HG03521 (cell line): ENCODE measurements around the gene CERS5.
A peak's percentile ranks its signal among the peaks of the same experiment; 100 is the strongest.

ENCODE experiments used
- ATAC-seq: cut with Tn5 transposase; IDR thresholded peaks from one replicate; pipeline ENCODE4 v1.9.1; 2021; ENCODE audit warnings: mild to moderate bottlenecking, moderate library complexity; ENCODE audit not compliant: unreplicated experiment

CERS5 gene, protein sequence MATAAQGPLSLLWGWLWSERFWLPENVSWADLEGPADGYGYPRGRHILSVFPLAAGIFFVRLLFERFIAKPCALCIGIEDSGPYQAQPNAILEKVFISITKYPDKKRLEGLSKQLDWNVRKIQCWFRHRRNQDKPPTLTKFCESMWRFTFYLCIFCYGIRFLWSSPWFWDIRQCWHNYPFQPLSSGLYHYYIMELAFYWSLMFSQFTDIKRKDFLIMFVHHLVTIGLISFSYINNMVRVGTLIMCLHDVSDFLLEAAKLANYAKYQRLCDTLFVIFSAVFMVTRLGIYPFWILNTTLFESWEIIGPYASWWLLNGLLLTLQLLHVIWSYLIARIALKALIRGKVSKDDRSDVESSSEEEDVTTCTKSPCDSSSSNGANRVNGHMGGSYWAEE

GRCh38 chr12:50167049-50167828, at the start of gene CERS5:
TSS of gene CERS5 (minus strand) at chr12:50167369. CDS start at chr12:50167297, 72 bp downstream.
- peak; percentile 99 for ATAC-seq

- ATAC-seq: no peak
Observed at GRCh38 chr12:50215033-50215432, 47.9 kb upstream of the CERS5 start.

DNA sequence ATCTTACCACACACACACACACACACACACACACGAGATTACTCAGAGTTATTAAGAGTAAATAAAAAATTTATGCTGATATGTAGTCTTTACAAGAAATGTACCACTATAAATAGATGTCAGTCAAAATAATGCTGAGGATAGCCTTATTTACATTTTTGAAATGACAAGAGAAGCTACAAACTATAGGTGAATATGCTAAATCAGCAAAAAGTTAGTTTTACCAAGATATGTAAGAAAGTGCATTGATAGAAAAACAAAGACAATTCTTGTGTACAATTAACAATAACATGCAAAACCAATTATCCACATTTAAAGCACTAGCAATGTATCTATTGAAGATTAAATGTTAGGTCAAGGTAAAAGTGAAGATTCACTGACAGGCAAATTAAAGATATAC, 46.8 kb upstream of the CERS5 start:
- ATAC-seq: no peak

GRCh38 chr12:50213439-50213838, 46.3 kb upstream of the CERS5 start:
- no peak for ATAC-seq

DNA sequence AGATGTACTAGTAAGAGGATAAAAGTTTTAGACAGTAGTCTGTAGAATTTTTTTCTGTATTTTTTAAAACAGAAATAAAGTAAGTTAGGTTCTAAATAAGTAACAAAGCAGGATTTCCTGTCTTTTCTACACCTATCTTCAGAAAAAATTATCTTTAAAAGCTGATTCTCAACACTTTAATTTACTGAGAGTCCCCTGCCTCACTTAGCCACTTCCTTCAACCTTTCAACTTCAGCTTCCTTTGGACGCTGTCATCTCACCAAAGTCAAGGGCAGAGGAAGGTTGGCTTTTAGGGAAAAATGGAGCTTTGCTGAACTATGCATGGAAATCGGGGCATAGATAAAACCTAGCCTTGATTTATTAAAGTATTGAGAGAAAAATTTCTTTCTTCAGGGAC, 44.9 kb upstream of the CERS5 start:
- no peak for ATAC-seq

GRCh38 chr12:50211392-50212070, 44.4 kb upstream of the CERS5 start:
- ATAC-seq: no peak

- no peak for ATAC-seq
Observed at GRCh38 chr12:50207424-50207823, 40.3 kb upstream of the CERS5 start.

DNA sequence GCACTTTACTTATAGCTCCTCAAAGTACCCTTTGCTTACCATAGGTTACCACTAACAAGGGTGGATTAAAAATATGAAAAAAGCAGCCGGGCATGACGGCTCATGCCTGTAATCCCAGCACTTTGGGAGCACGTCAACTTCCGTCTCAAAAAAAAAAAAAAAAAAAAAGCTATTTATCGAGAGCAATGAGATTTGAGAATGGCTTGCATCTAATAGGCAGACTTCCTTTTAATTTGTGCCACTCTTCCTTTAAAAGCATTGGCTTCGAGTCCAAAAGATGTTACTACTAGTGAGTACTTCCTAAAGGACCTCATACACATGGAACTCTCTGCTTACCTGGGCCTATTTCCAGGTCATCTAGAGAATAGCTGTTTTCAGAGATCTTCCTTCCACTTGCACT, 38.5 kb upstream of the CERS5 start:
- no peak for ATAC-seq

DNA sequence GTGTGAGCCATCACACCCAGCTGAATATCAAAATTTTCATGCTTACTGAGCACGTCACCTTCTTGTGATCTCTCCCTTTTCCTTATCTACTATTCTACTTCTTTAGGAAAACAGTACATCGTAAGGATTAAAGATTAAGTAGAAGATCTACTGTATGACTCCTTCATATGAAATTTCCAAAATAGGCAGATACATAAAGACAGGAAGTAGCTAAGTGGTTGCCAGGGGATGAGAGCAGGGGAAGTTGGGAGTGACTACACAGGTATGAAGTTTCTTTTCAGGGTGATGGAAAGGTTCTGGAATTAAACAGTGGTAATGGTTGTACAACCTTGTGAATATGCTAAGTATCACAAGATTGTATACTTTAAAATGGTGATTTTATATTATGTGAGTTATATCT, 36.5 kb upstream of the CERS5 start:
- ATAC-seq: no peak

GRCh38 chr12:50201987-50202521, 34.9 kb upstream of the CERS5 start:
- ATAC-seq: no peak

DNA sequence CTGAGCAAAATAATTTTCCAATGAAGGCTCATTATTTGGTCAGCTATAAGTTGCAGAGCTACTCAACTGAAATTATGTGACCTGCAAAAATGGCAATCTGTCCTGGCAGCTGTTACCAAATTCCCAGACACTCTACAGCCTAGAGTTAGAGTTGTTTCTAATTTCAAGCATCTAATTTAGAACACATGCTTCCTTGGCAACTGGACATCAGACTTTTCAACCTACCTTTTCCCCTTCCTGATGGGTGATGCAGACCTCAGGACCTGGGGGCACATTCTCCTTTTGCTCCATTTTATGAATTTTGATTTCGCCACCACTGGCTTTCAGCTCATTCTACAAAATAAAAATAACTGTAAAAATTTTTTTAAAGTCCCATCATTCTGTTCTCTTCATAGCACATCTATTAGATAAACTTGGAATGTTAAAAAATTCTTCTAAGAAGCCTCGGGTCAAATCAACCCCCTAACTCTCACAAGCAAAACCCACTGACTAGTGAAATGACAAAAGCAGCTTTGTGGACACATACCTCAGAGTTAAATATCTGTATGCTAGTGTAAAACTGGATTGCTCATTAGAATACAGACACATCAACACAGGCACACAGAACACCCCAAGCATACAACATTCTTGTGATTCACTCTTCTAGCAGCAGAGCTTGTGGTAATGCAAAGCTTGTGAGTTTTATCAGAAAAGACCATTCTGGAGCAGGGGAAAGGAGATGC, 33.5 kb upstream of the CERS5 start:
- no peak for ATAC-seq

GRCh38 chr12:50198829-50199228, 31.7 kb upstream of the CERS5 start:
- no peak for ATAC-seq

DNA sequence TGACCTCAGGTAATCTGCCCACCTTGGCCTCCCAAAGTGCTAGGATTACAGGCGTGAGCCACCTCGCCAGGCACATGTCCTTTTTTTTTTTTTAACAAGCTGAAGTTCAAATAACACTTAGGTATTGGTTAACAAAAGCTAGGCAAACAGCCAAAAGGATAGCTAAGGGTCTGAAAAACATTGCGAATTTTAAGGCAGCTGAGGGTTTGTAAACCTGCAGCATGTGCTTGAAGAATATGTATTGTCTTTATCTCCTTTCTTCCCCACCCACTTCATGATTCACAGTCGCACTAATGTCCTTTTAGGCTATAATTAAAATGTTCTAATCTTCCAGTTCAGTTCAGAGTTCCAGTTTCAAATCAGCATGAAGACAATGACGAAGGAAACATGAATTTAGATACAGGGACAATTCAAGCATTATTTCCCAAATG, 30.1 kb upstream of the CERS5 start:
- ATAC-seq: no peak

- ATAC-seq: no peak
Observed at GRCh38 chr12:50196537-50196936, 29.4 kb upstream of the CERS5 start.

DNA sequence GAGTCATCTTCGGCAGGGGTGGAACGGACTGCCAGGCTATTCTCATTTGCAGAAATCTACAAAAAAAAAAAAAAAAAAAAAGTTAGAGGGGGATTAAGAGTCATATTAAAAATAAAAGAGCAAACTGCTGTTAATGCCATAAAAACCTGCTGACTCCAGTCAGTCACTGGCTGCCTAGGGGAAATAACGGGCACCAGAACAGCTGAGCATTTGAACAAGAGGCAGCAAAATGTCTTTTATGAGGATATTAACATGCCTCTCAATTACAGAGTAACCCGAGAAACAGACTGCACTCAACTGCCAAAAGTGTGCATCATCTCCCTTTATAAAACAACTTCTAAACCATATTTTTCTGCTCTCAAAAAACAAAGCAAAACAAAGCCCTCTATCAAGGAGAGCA, 28.7 kb upstream of the CERS5 start:
- ATAC-seq: no peak

GRCh38 chr12:50192908-50193307, 25.7 kb upstream of the CERS5 start:
- no peak for ATAC-seq

DNA sequence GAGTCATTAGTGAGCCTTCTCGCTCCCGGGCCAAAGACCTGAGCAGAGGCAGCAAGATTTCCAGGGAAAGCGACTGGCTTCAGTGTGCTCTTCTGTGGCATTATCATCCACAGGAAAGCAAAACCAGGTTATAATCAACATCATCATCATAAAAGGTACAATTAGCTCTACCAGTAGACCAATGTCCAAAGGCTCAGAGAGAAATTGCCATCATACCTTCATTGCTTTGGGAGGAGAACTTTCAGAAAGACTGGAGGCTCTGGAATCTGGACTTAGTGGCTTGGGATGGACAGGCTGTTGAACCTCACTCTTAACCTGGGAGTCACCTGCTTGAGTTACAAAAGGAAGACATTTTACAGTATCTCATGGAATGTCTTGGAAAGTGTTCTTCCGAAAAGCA, 25.1 kb upstream of the CERS5 start:
- ATAC-seq: no peak

- no peak for ATAC-seq
Observed at GRCh38 chr12:50190859-50191258, 23.7 kb upstream of the CERS5 start.

DNA sequence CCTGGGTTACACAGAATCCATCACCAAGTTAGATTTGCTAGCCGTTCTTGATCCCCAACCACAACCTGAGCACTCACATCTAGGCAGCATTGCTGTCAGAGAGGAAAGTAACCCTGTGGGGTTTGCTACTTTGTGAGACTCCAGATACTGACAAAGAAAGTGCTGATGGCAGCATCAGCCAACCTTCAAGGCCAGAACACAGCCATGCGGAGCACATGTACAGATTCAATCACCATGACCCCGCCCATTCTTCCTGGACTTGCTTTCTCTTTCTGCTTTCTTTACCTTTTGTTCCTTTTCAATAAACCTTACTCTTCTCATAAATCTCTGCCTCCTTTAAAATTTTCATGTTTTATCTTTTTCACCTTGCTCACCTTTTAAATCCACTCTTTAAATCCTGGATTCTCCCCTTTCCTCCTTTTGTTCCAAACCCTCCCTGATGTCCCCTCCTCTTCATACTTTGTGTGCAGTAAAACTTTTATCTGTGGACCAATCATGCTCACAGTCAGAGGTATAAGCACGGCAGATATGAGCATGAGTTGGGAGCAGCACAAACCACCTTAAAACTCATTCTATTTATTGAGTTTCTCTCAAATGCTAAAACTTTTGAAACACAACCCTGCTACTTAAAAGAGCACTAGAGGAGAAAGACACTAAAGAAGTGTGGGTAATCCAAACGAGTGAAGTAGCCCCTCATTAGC, 21.9 kb upstream of the CERS5 start:
- no peak for ATAC-seq

DNA sequence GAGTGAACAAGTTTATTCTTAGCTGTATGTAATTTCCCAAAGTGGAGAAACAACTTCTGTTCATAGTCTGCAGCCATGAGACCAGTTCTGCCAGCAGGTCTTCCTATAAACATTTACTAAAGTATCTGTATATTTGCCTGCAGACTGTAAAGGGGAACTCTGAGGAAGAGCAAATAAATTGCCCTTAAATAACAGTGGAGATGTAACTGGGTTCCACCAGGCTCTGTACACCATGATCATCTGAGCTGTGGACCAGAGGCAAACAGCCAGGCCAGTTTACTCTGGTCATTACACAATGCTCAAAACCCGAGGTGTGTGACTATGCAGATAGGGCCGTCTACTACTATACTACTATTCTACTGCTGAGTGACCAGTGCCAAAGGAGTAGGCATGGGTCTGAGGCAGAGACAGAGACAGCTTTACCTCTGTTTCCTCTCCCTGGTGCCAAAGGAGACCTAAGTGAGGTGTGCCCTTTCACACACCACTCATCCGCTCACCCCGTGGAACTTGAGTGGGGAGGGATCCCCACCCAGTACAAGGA, 21.1 kb upstream of the CERS5 start:
- ATAC-seq: no peak
